ENCODE data around the gene RPRM.
"Not testable (repeated sequence)": the region's sequence is repeated elsewhere in the genome, so short reads cannot be mapped to it uniquely, and the experiment has no call there.

Gene RPRM

GRCh38 chr2:153455403-153455802 lies 23.2 kb downstream of the RPRM start:
- no peak for DNase-seq

- DNase-seq: no peak
Observed at GRCh38 chr2:153451611-153452010, 27.0 kb downstream of the RPRM start.

- no peak for DNase-seq
Observed at GRCh38 chr2:153443106-153443505, 35.5 kb downstream of the RPRM start.

- DNase-seq: not testable (repeated sequence)
Observed at GRCh38 chr2:153442616-153443015, 35.9 kb downstream of the RPRM start.

- DNase-seq: not testable (repeated sequence)
Observed at GRCh38 chr2:153440090-153440489, 38.5 kb downstream of the RPRM start.

- DNase-seq: no peak
Observed at GRCh38 chr2:153433403-153433802, 45.2 kb downstream of the RPRM start.

- no peak for DNase-seq
Observed at GRCh38 chr2:153432381-153432780, 46.2 kb downstream of the RPRM start.

- DNase-seq: no peak
Observed at GRCh38 chr2:153431114-153431513, 47.4 kb downstream of the RPRM start.

Data from EL (cell line).